Glutamatergic neuron (in vitro differentiated cells): ENCODE measurements around the gene CHTF18. TPM values are rescaled to one million over a fixed set of nuclear protein-coding genes. Genes with fewer than 3 reads are reported as not detected.

Experiments used
- DNase-seq: peaks from one replicate; pipeline ENCODE4 v3.0.0; 2022
- H3K27ac Mint-ChIP-seq: one replicate; pipeline ENCODE4 v1.8.0; 2020; ENCODE audit warnings: mild to moderate bottlenecking, mixed read lengths, inconsistent platforms; ENCODE audit not compliant: unreplicated experiment
- H3K27me3 Mint-ChIP-seq: one replicate; pipeline ENCODE4 v1.8.0; 2020; ENCODE audit warnings: mild to moderate bottlenecking, moderate library complexity, mixed read lengths, inconsistent platforms; ENCODE audit not compliant: unreplicated experiment
- H3K36me3 Mint-ChIP-seq: one replicate; pipeline ENCODE4 v1.8.0; 2020; ENCODE audit warnings: mild to moderate bottlenecking, mixed read lengths, inconsistent platforms; ENCODE audit not compliant: unreplicated experiment
- H3K4me1 Mint-ChIP-seq: one replicate; pipeline ENCODE4 v1.8.0; 2020; ENCODE audit warnings: mild to moderate bottlenecking, low read depth, mixed read lengths, inconsistent platforms; ENCODE audit not compliant: unreplicated experiment
- H3K4me3 Mint-ChIP-seq: one replicate; pipeline ENCODE4 v1.8.0; 2020; ENCODE audit warnings: mild to moderate bottlenecking, mixed read lengths, inconsistent platforms; ENCODE audit not compliant: unreplicated experiment
- H3K9me3 Mint-ChIP-seq: one replicate; pipeline ENCODE4 v1.8.0; 2020; ENCODE audit warnings: mild to moderate bottlenecking, moderate library complexity, mixed read lengths, inconsistent platforms; ENCODE audit not compliant: unreplicated experiment
- total RNA-seq: library from RNA; stranded (reverse); fragmentation: NEBNext Ultra II Directional; extraction: Animal tissue kit (Norgen Biotek cat#: 25700); gene quantifications from one replicate; pipeline ENCODE4 v1.2.1, GENCODE V29; 2021; ENCODE audit not compliant: unreplicated experiment
- TF ChIP-seq, protein P1 (sequence below): fragments of 200-600 bp; sonication (generic); IDR thresholded peaks from one replicate; pipeline ENCODE4 v1.5.0; 2021; ENCODE audit not compliant: partially characterized antibody, unreplicated experiment

The CHTF18 gene
- total RNA-seq, 1 donor from 2014 or later, result 49.2 TPM

GRCh38 chr16:761625-762513 lies 26.6 kb upstream of the CHTF18 start:
- H3K4me3 Mint-ChIP-seq, result no peak overlapping the region
- peaks cover 7% of the 10 kb centered on the region for H3K27me3 Mint-ChIP-seq
- no peak for DNase-seq
- H3K9me3 Mint-ChIP-seq, result no peaks in the 10 kb centered on the region
- TF ChIP-seq, protein P1, sequence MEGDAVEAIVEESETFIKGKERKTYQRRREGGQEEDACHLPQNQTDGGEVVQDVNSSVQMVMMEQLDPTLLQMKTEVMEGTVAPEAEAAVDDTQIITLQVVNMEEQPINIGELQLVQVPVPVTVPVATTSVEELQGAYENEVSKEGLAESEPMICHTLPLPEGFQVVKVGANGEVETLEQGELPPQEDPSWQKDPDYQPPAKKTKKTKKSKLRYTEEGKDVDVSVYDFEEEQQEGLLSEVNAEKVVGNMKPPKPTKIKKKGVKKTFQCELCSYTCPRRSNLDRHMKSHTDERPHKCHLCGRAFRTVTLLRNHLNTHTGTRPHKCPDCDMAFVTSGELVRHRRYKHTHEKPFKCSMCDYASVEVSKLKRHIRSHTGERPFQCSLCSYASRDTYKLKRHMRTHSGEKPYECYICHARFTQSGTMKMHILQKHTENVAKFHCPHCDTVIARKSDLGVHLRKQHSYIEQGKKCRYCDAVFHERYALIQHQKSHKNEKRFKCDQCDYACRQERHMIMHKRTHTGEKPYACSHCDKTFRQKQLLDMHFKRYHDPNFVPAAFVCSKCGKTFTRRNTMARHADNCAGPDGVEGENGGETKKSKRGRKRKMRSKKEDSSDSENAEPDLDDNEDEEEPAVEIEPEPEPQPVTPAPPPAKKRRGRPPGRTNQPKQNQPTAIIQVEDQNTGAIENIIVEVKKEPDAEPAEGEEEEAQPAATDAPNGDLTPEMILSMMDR, result no peak
- H3K36me3 Mint-ChIP-seq, result no peaks in the 10 kb centered on the region
- no peak overlapping the region for H3K27ac Mint-ChIP-seq
- H3K4me1 Mint-ChIP-seq, result no peaks in the 10 kb centered on the region

DNA sequence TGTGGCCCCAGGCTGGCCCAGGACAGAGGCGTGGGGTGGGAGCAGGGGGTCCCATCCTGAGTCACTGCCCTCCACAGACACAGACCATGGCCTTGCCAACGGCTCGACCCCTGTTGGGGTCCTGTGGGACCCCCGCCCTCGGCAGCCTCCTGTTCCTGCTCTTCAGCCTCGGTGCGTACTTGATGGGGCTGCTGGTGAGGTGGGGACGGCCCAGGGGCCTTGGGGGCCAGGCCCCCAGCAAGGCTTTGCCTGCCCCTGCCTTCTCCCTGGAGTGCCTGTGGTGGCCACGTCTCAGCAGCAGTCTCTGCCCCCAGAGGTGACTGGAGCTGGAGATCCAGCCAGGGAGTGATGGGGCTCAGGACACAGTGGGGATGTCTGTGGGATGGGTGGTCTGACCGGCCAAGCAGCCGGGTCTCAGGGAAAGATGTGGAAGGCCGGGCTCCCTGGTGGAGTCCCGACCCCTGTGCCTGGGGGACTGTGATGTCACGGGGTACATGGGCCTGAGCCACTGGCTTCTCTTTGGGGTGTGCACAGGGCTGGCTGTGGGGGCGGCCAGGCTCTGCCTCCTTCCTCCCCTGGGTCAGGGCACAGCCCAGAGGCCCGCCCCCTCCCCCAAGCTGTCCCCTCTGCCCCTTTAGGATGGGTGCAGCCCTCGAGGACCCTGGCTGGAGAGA lies 25.7 kb upstream of the CHTF18 start:
- Mint-ChIP-seq H3K27ac (no peak overlapping the region), H3K4me1 (no peaks in the 10 kb centered on the region), H3K27me3 (peaks cover 5% of the 10 kb centered on the region), H3K9me3 (no peaks in the 10 kb centered on the region), H3K36me3 (no peaks in the 10 kb centered on the region), H3K4me3 (no peak overlapping the region)
- no peak for DNase-seq
- TF ChIP-seq, protein P1, result no peak

DNA sequence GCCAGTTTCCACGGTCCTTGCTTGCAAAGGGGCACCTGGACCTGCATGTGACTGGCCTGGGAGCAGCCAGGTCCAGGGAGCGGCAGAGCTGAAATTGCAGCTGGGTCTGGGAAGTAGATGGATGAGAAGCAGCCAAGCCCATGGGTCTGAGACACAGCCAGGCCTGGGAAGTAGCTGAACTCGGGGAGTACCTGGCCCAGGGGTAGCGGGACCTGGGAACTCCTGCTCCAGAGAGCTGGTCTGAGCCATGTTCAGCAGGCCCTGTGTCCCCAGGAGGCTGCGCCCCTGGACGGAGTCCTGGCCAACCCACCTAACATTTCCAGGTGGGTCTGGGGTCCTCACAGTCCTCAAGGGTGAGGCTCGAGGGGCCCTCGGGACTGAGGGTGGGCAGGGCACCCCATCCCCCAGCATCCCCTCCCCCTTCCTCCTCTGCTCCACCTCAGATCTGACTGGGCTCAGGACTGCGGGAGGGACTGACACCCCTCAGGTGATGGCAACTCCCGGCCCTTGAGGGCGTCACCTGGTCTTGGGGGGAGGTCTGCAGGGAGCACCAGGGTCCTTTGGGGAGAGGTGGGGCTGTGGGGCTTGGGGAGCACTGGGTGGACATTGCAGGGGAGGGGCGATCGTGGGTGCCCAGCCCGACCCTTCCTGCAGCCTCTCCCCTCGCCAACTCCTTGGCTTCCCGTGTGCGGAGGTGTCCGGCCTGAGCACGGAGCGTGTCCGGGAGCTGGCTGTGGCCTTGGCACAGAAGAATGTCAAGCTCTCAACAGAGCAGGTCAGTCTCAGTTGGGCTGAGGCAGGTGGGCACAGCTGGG lies 24.8 kb upstream of the CHTF18 start:
- H3K27ac Mint-ChIP-seq, result no peak overlapping the region
- peaks cover 5% of the 10 kb centered on the region for H3K27me3 Mint-ChIP-seq
- no peaks in the 10 kb centered on the region for H3K36me3 Mint-ChIP-seq
- H3K4me3 Mint-ChIP-seq, result no peak overlapping the region
- no peak for DNase-seq
- TF ChIP-seq, protein P1, result no peak
- H3K4me1 Mint-ChIP-seq, result no peaks in the 10 kb centered on the region
- no peaks in the 10 kb centered on the region for H3K9me3 Mint-ChIP-seq

DNA sequence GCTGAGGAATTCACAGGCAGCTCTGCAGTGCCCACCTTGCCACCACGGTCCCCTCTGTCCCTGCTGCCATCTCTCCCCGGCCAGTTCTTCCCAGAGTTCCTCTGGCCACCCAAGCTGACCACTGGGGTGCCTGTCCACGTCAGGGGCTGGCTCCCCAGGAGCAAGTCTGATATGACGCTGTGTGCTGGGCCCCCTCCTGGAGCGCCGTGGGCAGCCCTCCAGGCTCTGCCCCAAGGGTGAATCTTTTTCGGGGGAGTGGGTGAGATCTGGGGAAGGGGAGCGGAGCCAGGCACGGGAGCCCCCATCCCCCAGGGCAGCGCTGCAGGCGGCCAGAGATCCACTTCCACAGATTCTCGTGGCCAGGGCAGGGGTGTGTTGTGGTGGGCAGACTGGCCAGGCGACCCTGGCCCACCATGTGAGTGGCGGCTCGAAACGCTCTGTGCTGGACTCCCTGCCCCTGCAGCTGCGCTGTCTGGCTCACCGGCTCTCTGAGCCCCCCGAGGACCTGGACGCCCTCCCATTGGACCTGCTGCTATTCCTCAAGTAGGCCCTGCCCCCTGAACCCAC lies 24.2 kb upstream of the CHTF18 start:
- H3K9me3 Mint-ChIP-seq, result no peaks in the 10 kb centered on the region
- TF ChIP-seq, protein P1, result no peak
- no peak for DNase-seq
- no peaks in the 10 kb centered on the region for H3K4me1 Mint-ChIP-seq
- H3K27me3 Mint-ChIP-seq, result peaks cover 5% of the 10 kb centered on the region
- no peaks in the 10 kb centered on the region for H3K36me3 Mint-ChIP-seq
- no peak overlapping the region for H3K27ac Mint-ChIP-seq
- H3K4me3 Mint-ChIP-seq, result no peak overlapping the region
